GM12865 (cell line): ENCODE results near the gene PRELID1.

Source experiments
- DNase-seq: peaks from one replicate; pipeline ENCODE4 v3.0.0; 2010; ENCODE audit warnings: low read depth
- H3K4me3 ChIP-seq: 2 replicates; pipeline ENCODE4 v1.5.1; 2011; ENCODE audit warnings: mild to moderate bottlenecking, low read depth, low read length, control low read depth
- TF ChIP-seq, protein P1 (sequence below): IDR thresholded peaks from 2 replicates; pipeline ENCODE4 v1.5.1; 2011; ENCODE audit warnings: low read length, control low read depth, low read depth, inconsistent platforms; ENCODE audit not compliant: insufficient read depth; ENCODE audit errors: missing control alignments

The PRELID1 gene

GRCh38 chr5:177310332-177310731 lies 6.7 kb downstream of the PRELID1 start:
- DNase-seq = no peak
- no peak overlapping the region; the same call in 1 of the 2 replicates for H3K4me3 ChIP-seq
- TF ChIP-seq, protein P1, sequence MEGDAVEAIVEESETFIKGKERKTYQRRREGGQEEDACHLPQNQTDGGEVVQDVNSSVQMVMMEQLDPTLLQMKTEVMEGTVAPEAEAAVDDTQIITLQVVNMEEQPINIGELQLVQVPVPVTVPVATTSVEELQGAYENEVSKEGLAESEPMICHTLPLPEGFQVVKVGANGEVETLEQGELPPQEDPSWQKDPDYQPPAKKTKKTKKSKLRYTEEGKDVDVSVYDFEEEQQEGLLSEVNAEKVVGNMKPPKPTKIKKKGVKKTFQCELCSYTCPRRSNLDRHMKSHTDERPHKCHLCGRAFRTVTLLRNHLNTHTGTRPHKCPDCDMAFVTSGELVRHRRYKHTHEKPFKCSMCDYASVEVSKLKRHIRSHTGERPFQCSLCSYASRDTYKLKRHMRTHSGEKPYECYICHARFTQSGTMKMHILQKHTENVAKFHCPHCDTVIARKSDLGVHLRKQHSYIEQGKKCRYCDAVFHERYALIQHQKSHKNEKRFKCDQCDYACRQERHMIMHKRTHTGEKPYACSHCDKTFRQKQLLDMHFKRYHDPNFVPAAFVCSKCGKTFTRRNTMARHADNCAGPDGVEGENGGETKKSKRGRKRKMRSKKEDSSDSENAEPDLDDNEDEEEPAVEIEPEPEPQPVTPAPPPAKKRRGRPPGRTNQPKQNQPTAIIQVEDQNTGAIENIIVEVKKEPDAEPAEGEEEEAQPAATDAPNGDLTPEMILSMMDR = no peak

- peak; percentile 78 for DNase-seq
- H3K4me3 ChIP-seq = peak overlapping the region; percentile 76
- TF ChIP-seq, protein P1 = no peak
These were observed 7.3 kb downstream of the PRELID1 start for GRCh38 chr5:177310757-177311391.

DNA sequence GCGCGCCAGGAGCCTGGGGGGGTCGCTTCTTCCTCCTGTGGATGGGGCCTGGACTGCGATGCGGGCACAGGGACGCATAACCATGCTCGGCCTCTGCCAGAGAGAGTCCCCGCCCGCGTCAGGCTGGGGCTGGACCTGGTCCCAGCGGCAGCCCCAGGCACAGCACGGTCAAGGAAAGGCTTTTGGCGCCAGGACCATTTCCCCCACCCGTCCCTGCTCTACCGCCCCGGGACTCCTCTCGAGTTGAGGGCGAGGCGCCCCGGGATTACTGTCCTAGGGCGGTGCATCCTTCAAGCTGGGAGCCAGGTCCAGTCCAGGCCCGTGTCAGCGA lies 7.8 kb downstream of the PRELID1 start:
- H3K4me3 ChIP-seq = peak overlapping the region; percentile 76
- TF ChIP-seq, protein P1 = no peak
- DNase-seq = no peak

GRCh38 chr5:177311723-177312648 lies 8.4 kb downstream of the PRELID1 start, which contains the start of gene MXD3:
TSS of gene MXD3 (minus strand) at chr5:177311898. CDS start at chr5:177311830, 68 bp downstream.
- peak; percentile 98 for DNase-seq
- TF ChIP-seq, protein P1 = no peak
- H3K4me3 ChIP-seq = peak within 1 kb of the TSS; percentile 76

- TF ChIP-seq, protein P1 = no peak
- H3K4me3 ChIP-seq = peak overlapping the region; percentile 56
- peak; percentile 83 for DNase-seq
These were observed 9.1 kb downstream of the PRELID1 start for GRCh38 chr5:177312649-177313181.

GRCh38 chr5:177313561-177314259 lies 10.1 kb downstream of the PRELID1 start:
- no peak overlapping the region for H3K4me3 ChIP-seq
- TF ChIP-seq, protein P1 = no peak
- DNase-seq = no peak
